GM18517 (cell line): ENCODE data around the gene GRAP.

Experiments used
- ATAC-seq: cut with Tn5 transposase; IDR thresholded peaks from one replicate; pipeline ENCODE4 v1.9.1; 2021; ENCODE audit warnings: mild to moderate bottlenecking, moderate library complexity; ENCODE audit not compliant: unreplicated experiment

GRAP gene

DNA sequence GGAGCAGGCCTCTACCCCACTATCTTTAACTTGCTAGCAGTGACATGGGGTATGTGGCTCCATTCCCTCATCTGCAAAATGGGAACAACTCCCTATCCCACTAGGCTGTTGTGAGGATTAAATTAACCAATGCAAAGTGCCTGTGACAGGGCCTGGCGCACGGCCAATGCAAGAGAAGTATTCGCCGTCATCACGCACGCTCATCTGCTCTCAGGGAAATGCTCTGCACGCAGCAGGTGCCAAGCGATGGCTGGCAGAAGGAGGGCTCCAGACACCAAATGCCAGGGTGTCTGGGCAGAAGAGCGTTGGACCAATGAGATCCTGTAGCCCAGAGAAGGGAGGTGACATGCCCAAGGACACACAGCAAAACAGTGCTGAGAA, 59.5 kb downstream of the GRAP start:
- ATAC-seq: no peak

DNA sequence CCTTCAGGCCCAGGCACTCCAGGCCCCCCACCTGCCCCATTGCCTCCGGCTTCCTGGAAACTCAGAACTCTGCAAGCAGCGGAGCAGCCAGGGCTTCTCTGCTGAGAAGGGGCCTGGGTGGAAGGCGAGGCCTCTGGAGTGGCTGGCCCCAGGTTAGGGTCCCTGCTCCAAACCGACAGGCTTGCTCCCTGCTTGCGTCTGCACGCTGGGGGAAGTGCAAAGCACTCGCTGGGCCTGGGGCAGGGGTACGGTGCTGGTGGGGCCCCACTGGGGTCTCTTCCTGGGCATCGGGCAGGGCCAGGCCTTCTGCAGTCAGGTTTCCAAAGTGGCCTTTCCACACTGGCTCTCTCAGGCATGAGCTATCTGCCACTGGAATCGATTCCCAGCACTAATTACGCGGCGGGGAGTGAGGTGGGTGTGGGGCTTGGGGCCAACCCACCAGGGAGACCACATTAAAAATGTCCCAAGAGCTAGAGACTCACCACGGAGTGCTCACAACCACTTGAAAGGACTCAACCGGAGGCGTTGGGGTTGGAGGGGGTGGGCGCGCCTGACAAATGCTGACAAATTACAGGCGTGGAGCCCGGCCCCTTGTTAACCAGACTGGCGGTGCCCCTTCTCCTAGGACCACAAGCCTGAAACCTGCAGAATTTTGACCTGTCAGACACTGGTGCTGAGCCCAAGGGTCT, 60.1 kb downstream of the GRAP start:
- ATAC-seq: no peak

DNA sequence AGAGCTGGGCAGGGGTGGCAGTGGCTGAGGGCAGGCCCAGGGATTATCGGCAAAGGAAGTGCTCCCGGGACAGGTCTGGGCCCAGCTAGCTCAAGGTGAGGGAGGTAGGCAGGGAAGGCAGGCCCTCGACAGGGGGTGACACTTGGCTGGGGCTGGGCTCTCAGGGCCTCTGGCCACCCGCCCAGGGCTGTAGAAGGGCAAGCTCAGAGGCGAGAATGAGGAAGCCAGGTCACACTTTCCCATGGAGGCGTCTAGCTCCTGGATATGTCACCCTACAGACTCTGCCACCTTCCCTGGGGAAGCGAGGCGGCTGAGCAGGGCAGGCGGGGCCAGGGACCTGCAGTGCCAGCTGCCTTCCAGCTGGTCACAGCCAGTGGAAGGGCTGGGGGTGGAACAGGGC, 61.3 kb downstream of the GRAP start:
- no peak for ATAC-seq

DNA sequence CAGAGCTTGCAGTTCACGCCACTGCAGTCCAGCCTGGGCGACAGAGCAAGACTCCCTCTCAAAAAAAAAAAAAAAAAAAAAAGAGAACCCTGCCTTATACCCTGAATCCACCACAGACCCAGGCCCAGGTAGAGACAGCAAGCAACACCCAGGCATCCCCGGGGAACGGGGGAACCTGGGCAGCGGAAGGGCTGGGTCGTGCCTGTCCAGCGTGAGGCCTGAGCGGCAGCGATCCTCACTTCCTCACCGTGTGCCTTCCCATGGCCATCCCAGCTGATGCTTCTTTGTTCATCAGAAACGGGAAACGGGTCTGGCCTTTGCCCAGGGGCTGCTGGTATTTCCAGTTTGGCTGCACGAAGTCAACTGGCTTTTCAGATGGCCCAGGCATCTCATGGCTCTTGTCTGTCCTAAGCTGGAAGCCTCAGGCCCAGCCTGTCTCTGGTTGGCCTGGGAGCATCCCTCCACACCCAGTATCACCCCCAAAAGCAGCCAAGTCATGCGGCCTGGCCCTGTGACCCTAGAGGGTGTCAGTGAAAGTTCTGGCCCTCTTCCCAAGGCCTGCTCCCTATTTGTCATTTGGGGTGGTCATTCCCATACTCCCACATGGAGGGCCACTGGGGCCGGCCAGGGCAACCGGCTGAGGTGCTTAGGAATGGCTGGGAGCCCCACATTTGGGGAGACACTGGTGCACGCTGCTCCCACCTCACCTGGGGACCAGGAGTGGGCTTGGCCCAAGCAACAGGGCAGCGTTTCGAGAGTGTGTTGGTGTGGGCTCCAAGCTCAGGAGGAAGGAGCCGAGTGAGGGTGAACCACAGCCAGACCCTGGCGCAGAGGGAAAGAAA, 62.3 kb downstream of the GRAP start:
- no peak for ATAC-seq

GRCh38 chr17:18981642-18982424, 64.9 kb downstream of the GRAP start:
- ATAC-seq: no peak

- ATAC-seq: no peak
Observed at GRCh38 chr17:18981335-18981641, 65.5 kb downstream of the GRAP start.

DNA sequence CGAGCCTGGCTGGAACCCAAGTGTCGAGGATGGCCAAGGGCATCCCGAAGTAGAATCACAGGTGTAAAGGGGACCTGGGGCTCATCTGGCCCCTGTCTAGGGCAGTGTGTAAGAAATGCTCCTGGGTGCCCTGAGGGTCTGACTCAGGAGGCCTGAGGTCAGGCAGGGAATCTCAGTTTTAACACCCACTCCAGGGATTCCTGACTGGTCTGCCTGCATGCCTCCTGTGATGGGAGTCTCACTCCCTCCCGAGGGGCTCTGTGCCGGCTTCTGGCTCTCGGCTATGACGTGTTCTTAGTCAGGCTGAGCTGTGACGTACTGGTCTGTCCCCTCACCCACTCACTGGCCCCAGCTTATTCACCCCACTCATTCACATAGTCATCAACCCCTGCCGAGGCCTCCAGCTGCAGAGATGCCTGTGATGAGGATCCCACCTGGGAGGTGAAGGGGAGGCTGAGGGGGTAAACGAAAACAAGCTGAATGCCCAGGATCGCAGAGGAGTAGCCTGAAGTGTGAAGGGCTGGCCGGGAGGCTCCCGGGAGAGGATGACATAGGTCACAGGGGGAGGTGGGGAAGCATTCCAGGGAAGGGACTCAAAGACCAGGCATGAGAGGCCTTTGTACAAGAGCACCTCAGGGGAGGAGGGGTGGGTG, 65.9 kb downstream of the GRAP start:
- ATAC-seq: no peak

- no peak for ATAC-seq
Observed at GRCh38 chr17:18978655-18979054, 68.1 kb downstream of the GRAP start.

DNA sequence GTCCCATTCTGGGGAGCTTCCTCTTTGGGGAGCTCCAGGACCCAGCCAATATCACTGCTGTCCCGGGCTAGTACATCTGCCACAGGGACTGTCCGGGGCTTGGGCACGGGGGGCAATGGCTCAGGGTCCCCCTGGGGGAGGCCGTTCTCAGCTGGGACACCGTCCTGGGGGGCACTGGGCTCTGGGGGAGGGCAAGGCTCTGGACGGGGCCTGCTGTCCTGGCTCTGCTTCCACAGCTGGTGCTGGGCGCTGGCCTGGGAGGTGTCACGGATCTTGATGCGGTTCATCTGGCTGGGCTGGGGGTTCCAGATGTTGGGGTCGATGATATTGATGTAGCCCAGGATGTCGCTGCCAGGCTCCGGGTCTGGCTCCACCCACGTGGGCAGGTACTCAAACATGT, 68.7 kb downstream of the GRAP start:
- ATAC-seq: no peak

- no peak for ATAC-seq
Observed at GRCh38 chr17:18977646-18978045, 69.1 kb downstream of the GRAP start.

GRCh38 chr17:18977021-18977420, 69.7 kb downstream of the GRAP start:
- no peak for ATAC-seq

DNA sequence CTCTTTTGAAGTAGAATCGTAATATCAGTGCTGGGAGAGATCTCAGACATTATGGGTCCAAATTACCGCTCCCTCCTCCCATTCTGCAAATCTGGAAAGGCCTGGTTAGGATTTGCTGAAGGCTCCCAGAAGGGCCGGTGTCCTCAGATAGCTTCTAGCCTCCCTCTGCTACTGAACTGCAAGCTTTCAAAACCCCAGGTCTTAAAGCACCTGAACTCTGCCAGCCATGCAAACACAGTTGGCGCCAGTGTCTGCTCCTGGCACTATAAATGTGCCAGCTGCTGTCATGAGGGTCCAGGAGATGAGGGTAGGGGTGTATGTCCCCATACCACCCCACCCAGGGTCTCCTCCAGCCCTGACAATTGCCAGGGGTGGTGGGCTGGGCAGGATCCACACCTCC, 70.6 kb downstream of the GRAP start:
- ATAC-seq: no peak

DNA sequence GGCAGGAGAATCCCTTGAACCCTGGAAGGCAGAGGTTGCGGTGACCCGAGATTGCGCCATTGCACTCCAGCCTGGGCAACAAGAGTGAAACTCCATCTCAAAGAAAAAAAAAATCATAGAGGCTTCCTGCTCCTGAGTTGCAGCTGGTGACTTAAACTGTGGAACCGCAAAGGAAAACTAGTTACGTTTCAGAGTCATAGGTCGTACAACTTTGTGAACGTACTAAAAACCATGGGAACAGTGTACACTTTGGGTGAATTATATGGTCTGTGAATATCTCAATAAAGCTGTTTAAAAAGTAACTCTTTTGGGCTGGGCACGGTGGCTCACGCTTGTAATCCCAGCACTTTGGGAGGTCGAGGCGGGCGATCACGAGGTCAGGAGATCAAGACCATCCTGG, 71.2 kb downstream of the GRAP start:
- ATAC-seq: no peak

- no peak for ATAC-seq
Observed at GRCh38 chr17:18974407-18975149, 72.2 kb downstream of the GRAP start.

- ATAC-seq: no peak
Observed at GRCh38 chr17:18971801-18972200, 75.0 kb downstream of the GRAP start.
